Activated CD8-positive, alpha-beta memory T cell treated with anti-CD3 and anti-CD28 coated beads, Interleukin-2, amount 10 ng/mL, durations not matched to agents 7 days and 5 days (primary cell): ENCODE data around the gene DNAJC10. TPM values are rescaled to one million over a fixed set of nuclear protein-coding genes. Genes with fewer than 3 reads are reported as not detected.

Source experiments
- ATAC-seq: fragments of 150-1000 bp; cut with Tn5 transposase; one replicate; pipeline ENCODE4 v1.10.0; 2021; ENCODE audit warnings: moderate library complexity
- CTCF ChIA-PET: fragments of 350-600 bp; sonication (Branson Sonifier 250); formaldehyde crosslinking; loops from one replicate; lab custom pipeline; 2021; ENCODE audit warnings: antibody characterized with exemption; lab: Charles Lee
- DNase-seq: peaks from one replicate; pipeline ENCODE4 v3.0.0-alpha.2; 2020
- H3K27ac Mint-ChIP-seq: one replicate; pipeline ENCODE4 v1.8.0; 2021; ENCODE audit warnings: mild to moderate bottlenecking, mixed read lengths
- H3K27me3 Mint-ChIP-seq: one replicate; pipeline ENCODE4 v1.8.0; 2021; ENCODE audit warnings: mixed read lengths
- H3K36me3 Mint-ChIP-seq: one replicate; pipeline ENCODE4 v1.8.0; 2021; ENCODE audit warnings: mild to moderate bottlenecking, mixed read lengths
- H3K4me1 Mint-ChIP-seq: one replicate; pipeline ENCODE4 v1.8.0; 2021; ENCODE audit warnings: mixed read lengths
- H3K4me3 Mint-ChIP-seq: one replicate; pipeline ENCODE4 v1.8.0; 2021; ENCODE audit warnings: mild to moderate bottlenecking, moderate library complexity, mixed read lengths
- H3K9me3 Mint-ChIP-seq: one replicate; pipeline ENCODE4 v1.8.0; 2022; ENCODE audit warnings: low read depth, mixed read lengths
- total RNA-seq, 2 experiments: library from RNA; stranded (reverse); gene quantifications; one replicate each; pipeline ENCODE4 v1.2.3, GENCODE V29; 2021

Gene DNAJC10
- total RNA-seq, 2 experiments from 2014 or later: 53.7 to 54.2 TPM

GRCh38 chr2:182833084-182833854 is 117.2 kb downstream of the DNAJC10 start:
- H3K9me3 Mint-ChIP-seq: no peaks in the 10 kb centered on the region
- no peak overlapping the region for H3K27ac Mint-ChIP-seq
- H3K36me3 Mint-ChIP-seq: no peaks in the 10 kb centered on the region
- H3K4me3 Mint-ChIP-seq: no peak overlapping the region
- peaks cover 46% of the 10 kb centered on the region for H3K27me3 Mint-ChIP-seq
- H3K4me1 Mint-ChIP-seq: no peaks in the 10 kb centered on the region
- ATAC-seq (no peak), DNase-seq (no peak)
- CTCF ChIA-PET: interaction anchor here (1.1 kb wide), 1 partner anchor 48 kb away, joined by 5 read pairs; no protein-coding TSS in a partner anchor

- no peak for DNase-seq
- no peak overlapping the region for H3K27ac Mint-ChIP-seq
- CTCF ChIA-PET: no interaction called here
Observed at GRCh38 chr2:182834293-182834692, 118.2 kb downstream of the DNAJC10 start.

GRCh38 chr2:182836451-182836850 is 120.4 kb downstream of the DNAJC10 start:
- no peaks in the 10 kb centered on the region for H3K9me3 Mint-ChIP-seq
- ATAC-seq (no peak), DNase-seq (no peak)
- H3K4me1 Mint-ChIP-seq: no peaks in the 10 kb centered on the region
- H3K36me3 Mint-ChIP-seq: no peaks in the 10 kb centered on the region
- H3K4me3 Mint-ChIP-seq: no peak overlapping the region
- peaks cover 55% of the 10 kb centered on the region for H3K27me3 Mint-ChIP-seq
- H3K27ac Mint-ChIP-seq: no peak overlapping the region
- CTCF ChIA-PET: no interaction called here

More at GRCh38 chr2:182834293-182834692, 118.2 kb downstream of the DNAJC10 start:
- no peaks in the 10 kb centered on the region for H3K36me3 Mint-ChIP-seq
- H3K9me3 Mint-ChIP-seq: no peaks in the 10 kb centered on the region
- H3K4me3 Mint-ChIP-seq: no peak overlapping the region
- H3K4me1 Mint-ChIP-seq: no peaks in the 10 kb centered on the region
- H3K27me3 Mint-ChIP-seq: peaks cover 49% of the 10 kb centered on the region
- ATAC-seq: no peak

Other genes starting within 250 kb of the DNAJC10 start
- gene FRZB, start 150.4 kb downstream of the DNAJC10 start, total RNA-seq: not detected